Lower leg skin (tissue), 4 donors: Measurements from ENCODE around the gene FILIP1L. TPM values are rescaled to one million over a fixed set of nuclear protein-coding genes. Genes with fewer than 3 reads are reported as not detected.

ENCODE experiments used
- DNase-seq, 2 donors: peaks; one replicate each; pipeline ENCODE4 v3.0.0-alpha.2; 2019; ENCODE audit warnings: low spot score in 2 of 2
- H3K4me3 ChIP-seq: fragments of 200-600 bp; sonication (generic); 2 replicates; pipeline ENCODE4 v1.5.1; 2017; ENCODE audit warnings: mild to moderate bottlenecking, low read depth; ENCODE audit not compliant: poor library complexity, severe bottlenecking
- POLR2A ChIP-seq, 2 donors: fragments of 450-650 bp; IDR thresholded peaks; one replicate each; pipeline ENCODE4 v1.6.1; 2016 to 2017; ENCODE audit warnings: antibody characterized with exemption in 2 of 2, mild to moderate bottlenecking in 1 of 2, moderate library complexity in 1 of 2
- WGBS, 2 donors: methylation state at CpG; one replicate each; pipeline ENCODE4 v1.1.5; 2018; 5-methylcytosine and 5-hydroxymethylcytosine counted together
- intact Hi-C: fragments of 100-400 bp; cut with DNase I; formaldehyde crosslinking; loops from one replicate; pipeline ENCODE4 v1.15.0; 2023; ENCODE audit warnings: low total_unique reads
- total RNA-seq, 4 donors: library from RNA; depleted of rRNA; stranded (reverse); fragments of >200 nt; gene quantifications; one replicate each; pipeline ENCODE4 v1.1.0, GENCODE V29; 2016
- TF ChIP-seq, protein P1 (sequence below), 3 donors: fragments of 450-650 bp; IDR thresholded peaks; one replicate each; pipeline ENCODE4 v1.5.1; 2016; ENCODE audit warnings: antibody characterized with exemption in 3 of 3, mild to moderate bottlenecking in 3 of 3, moderate library complexity in 2 of 3

Gene FILIP1L
- total RNA-seq, result 10 to 100 TPM; 17.5 to 33.9 (median 22.1) TPM

DNA sequence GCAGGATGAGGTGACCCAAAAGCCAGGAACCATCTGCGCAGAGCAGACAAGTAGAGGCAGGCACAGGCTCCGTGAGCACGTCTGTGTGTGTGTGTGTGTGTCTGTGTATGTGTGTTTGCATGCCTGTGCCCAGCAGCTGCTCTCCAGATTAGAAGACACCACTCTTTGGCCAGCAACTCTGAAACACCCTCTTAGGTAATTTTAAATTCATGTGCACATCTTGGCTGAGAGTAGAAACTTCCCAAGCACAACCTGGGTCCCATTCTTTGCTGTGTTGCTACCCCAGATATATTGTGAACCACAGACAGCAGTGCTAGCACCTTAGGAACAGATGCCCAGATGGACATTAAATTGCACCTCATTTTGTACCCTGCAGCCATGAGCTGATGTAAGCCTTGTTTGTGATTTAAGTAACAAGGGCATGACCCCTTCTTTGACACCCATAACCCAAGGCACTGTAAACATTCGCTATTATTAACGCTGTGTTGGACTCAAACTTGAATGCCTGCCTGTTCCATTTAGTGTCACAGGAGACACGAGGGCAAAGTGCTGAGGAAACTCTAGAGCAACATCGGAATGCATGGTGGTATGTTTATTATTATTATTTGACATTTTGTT lies at the start of gene FILIP1L:
TSS of gene FILIP1L (minus strand) at position 89 of the 618 bp plus-strand sequence.
- intact Hi-C loops, result no loop called here
- DNase-seq, result peak in 1 of 2 donors; percentile 43
- H3K4me3 ChIP-seq, result no peak within 1 kb of the TSS
- TF ChIP-seq, protein P1, sequence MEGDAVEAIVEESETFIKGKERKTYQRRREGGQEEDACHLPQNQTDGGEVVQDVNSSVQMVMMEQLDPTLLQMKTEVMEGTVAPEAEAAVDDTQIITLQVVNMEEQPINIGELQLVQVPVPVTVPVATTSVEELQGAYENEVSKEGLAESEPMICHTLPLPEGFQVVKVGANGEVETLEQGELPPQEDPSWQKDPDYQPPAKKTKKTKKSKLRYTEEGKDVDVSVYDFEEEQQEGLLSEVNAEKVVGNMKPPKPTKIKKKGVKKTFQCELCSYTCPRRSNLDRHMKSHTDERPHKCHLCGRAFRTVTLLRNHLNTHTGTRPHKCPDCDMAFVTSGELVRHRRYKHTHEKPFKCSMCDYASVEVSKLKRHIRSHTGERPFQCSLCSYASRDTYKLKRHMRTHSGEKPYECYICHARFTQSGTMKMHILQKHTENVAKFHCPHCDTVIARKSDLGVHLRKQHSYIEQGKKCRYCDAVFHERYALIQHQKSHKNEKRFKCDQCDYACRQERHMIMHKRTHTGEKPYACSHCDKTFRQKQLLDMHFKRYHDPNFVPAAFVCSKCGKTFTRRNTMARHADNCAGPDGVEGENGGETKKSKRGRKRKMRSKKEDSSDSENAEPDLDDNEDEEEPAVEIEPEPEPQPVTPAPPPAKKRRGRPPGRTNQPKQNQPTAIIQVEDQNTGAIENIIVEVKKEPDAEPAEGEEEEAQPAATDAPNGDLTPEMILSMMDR (IDR thresholded peaks at IDR 0.05), result no peak
- no peak for TF ChIP-seq POLR2A (IDR thresholded peaks at IDR 0.05)
- WGBS, 2 donors, result 52 to 60% methylated on average over 7 of the region's 7 CpGs

DNA sequence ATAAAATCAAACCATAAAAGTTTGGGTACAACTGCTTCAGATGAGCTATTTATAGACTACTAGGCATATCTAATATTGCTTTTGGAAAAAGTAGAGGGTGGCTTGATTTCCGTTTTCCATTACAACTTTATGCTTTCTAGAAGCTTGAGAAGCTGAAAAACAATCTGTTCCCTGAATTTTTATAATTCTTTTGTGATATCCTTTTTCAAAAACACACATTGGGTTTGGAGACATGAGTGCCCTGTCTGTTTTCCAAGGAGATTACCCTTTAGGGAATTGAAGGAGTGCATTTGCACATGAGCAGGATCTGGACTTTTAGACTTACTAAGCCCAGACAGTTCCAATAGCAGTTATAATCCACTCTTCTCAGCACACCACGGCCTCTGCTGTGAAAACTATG lies 49.5 kb upstream of the FILIP1L start:
- DNase-seq, result no peak
- H3K4me3 ChIP-seq, result no peak overlapping the region
- intact Hi-C loops, result no loop called here
- TF ChIP-seq POLR2A (IDR thresholded peaks at IDR 0.05), result no peak
- TF ChIP-seq, protein P1 (IDR thresholded peaks at IDR 0.05), result no peak
- 64 to 68% methylated on average over 2 of the region's 2 CpGs for WGBS, 2 donors

GRCh38 chr3:100160521-100160920 lies 46.2 kb upstream of the FILIP1L start:
- 86 to 96% methylated on average over 2 of the region's 2 CpGs for WGBS, 2 donors
- no peak overlapping the region for H3K4me3 ChIP-seq
- intact Hi-C loops, result no loop called here
- no peak for TF ChIP-seq POLR2A (IDR thresholded peaks at IDR 0.05)
- TF ChIP-seq, protein P1 (IDR thresholded peaks at IDR 0.05), result no peak
- DNase-seq, result no peak

DNA sequence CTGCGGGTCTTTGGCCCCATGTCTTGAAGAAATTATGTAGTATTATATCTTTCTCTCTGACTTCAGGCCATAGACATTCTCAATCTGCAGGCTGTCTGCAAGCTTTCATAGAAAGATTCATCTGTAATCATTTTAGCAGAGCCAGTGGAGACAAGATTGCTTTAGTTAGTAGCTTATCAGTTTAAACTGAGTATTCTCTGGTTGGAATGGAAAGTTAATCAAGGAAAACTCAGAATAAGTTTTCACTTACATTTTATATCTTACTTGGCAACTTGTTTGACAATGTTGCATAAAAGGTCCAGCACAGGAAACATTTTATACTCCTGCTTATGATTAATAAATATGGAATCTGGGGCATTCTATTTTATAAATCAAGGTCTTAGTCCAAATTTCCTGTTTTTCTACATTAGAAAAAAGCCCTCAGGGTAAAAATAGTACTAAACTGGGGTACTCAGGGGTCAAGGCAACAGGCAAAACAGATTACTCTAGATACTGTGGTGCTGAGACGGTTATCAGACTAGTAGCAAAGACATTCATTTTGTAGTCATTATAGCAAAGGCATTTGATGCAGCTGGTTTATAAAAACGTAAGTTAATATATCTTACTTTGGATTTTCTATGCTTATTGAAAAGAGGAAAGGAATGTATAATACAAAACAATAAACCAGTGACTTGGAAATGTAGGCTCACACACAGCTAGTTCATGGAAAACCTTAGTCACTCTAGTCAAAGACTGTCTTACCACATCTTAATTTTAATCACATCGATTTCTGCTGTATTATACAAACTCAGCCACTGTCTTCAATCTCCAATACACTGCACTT lies 45.2 kb upstream of the FILIP1L start:
- 44 to 52% methylated on average over 4 of the region's 4 CpGs for WGBS, 2 donors
- intact Hi-C loops, result no loop called here

GRCh38 chr3:100158918-100159330 lies 44.6 kb upstream of the FILIP1L start:
- H3K4me3 ChIP-seq, result no peak overlapping the region
- DNase-seq, result no peak
- TF ChIP-seq, protein P1 (IDR thresholded peaks at IDR 0.05), result no peak
- no peak for TF ChIP-seq POLR2A (IDR thresholded peaks at IDR 0.05)
- intact Hi-C loops, result no loop called here
- WGBS, 2 donors, result 50 to 61% methylated on average over 2 of the region's 2 CpGs

More for the DNA sequence above, 45.2 kb upstream of the FILIP1L start:
- DNase-seq, result no peak
- TF ChIP-seq POLR2A (IDR thresholded peaks at IDR 0.05), result no peak
- TF ChIP-seq, protein P1 (IDR thresholded peaks at IDR 0.05), result no peak
- H3K4me3 ChIP-seq, result no peak overlapping the region
